CD8-positive, alpha-beta memory T cell (primary cell): Measurements from ENCODE around the gene TMEM121B. TPM values are rescaled to one million over a fixed set of nuclear protein-coding genes. Genes with fewer than 3 reads are reported as not detected.
A peak's percentile ranks its signal among the peaks of the same experiment; 100 is the strongest.

Experiments
- CTCF ChIA-PET: fragments of 350-600 bp; sonication (Branson Sonifier 250); formaldehyde crosslinking; loops from one replicate; lab custom pipeline; 2021; ENCODE audit warnings: antibody characterized with exemption; lab: Charles Lee
- POLR2A ChIA-PET: fragments of 350-600 bp; sonication (Branson Sonifier 250); formaldehyde crosslinking; loops from one replicate; lab custom pipeline; 2021; ENCODE audit warnings: antibody characterized with exemption; lab: Charles Lee
- DNase-seq, 5 donors: peaks; one replicate each; pipeline versions ENCODE4 v3.0.0 to v3.0.0-alpha.2; 2020 to 2022; ENCODE audit warnings: mixed read lengths in 1 of 5
- H3K27ac ChIP-seq: one replicate; pipeline ENCODE4 v1.7.0; 2013; ENCODE audit warnings: low read depth, mild to moderate bottlenecking, low read length, moderate library complexity
- H3K27me3 ChIP-seq: 2 replicates; pipeline ENCODE4 v1.7.0; 2013; ENCODE audit warnings: low read length, mild to moderate bottlenecking; ENCODE audit not compliant: insufficient read depth, poor library complexity, severe bottlenecking
- H3K36me3 ChIP-seq: 2 replicates; pipeline ENCODE4 v1.7.0; 2013; ENCODE audit warnings: mild to moderate bottlenecking, low read length, moderate library complexity; ENCODE audit not compliant: insufficient read depth
- H3K4me1 ChIP-seq: 2 replicates; pipeline ENCODE4 v1.7.0; 2013; ENCODE audit warnings: mild to moderate bottlenecking, low read length, moderate library complexity; ENCODE audit not compliant: insufficient read depth
- H3K4me3 ChIP-seq: 2 replicates; pipeline ENCODE4 v1.7.0; 2013; ENCODE audit warnings: mild to moderate bottlenecking, low read length
- H3K9me3 ChIP-seq: 2 replicates; pipeline ENCODE4 v1.7.0; 2013; ENCODE audit warnings: mild to moderate bottlenecking, low read length
- H3K27ac Mint-ChIP-seq, 8 donors: one replicate each; pipeline ENCODE4 v1.8.0; 2020 to 2021; ENCODE audit warnings: mixed read lengths in 8 of 8, mild to moderate bottlenecking in 6 of 8, inconsistent platforms in 3 of 8, moderate library complexity in 3 of 8
- H3K27me3 Mint-ChIP-seq, 2 donors: one replicate each; pipeline ENCODE4 v1.8.0; 2020 to 2021; ENCODE audit warnings: mixed read lengths in 2 of 2, mild to moderate bottlenecking in 1 of 2, moderate library complexity in 1 of 2
- H3K36me3 Mint-ChIP-seq, 3 donors: one replicate each; pipeline ENCODE4 v1.8.0; 2020 to 2021; ENCODE audit warnings: mixed read lengths in 3 of 3, inconsistent platforms in 1 of 3, mild to moderate bottlenecking in 1 of 3
- H3K4me1 Mint-ChIP-seq, 3 donors: one replicate each; pipeline ENCODE4 v1.8.0; 2020 to 2021; ENCODE audit warnings: mixed read lengths in 3 of 3, inconsistent platforms in 1 of 3, mild to moderate bottlenecking in 1 of 3
- H3K4me3 Mint-ChIP-seq, 7 donors: one replicate each; pipeline ENCODE4 v1.8.0; 2020 to 2021; ENCODE audit warnings: mixed read lengths in 7 of 7, mild to moderate bottlenecking in 6 of 7, moderate library complexity in 4 of 7, inconsistent platforms in 2 of 7
- H3K9me3 Mint-ChIP-seq, 5 donors: one replicate each; pipeline ENCODE4 v1.8.0; 2020 to 2022; ENCODE audit warnings: mixed read lengths in 5 of 5, mild to moderate bottlenecking in 3 of 5, moderate library complexity in 2 of 5, inconsistent platforms in 1 of 5
- polyA plus RNA-seq: library from polyadenylated mRNA; unstranded; fragments of 300-500 nt; fragmentation: Illumina TruSeq; gene quantifications from one replicate; pipeline ENCODE4 v1.2.3, GENCODE V29; 2021
- total RNA-seq, 2 experiments: library from RNA; stranded (reverse); gene quantifications; one replicate each; pipeline ENCODE4 v1.2.3, GENCODE V29; 2021

TMEM121B gene
- total and polyA plus RNA-seq, 3 experiments from 2014 or later = 0.11 to 0.15 TPM; not detected in 1

GRCh38 chr22:17097062-17097461 is 24.1 kb downstream of the TMEM121B start:
- no peak overlapping the region for H3K4me3 Mint-ChIP-seq
- no peaks in the 10 kb centered on the region for H3K9me3 Mint-ChIP-seq
- no peaks in the 10 kb centered on the region for H3K9me3 ChIP-seq
- DNase-seq = no peak
- no peaks in the 10 kb centered on the region for H3K27me3 ChIP-seq
- H3K4me1 ChIP-seq = peaks cover 86% of the 10 kb centered on the region
- peaks cover 71 to 89% (median 85%) of the 10 kb centered on the region in 3 donors for H3K4me1 Mint-ChIP-seq
- H3K27ac Mint-ChIP-seq = peak overlapping the region in 3 of 8 donors; percentile 45 to 61 (median 53)
- no peak overlapping the region for H3K27ac ChIP-seq
- peaks cover 41% of the 10 kb centered on the region for H3K36me3 ChIP-seq
- ChIA-PET POLR2A (no interaction called here), CTCF (interaction anchor here (1.0 to 1.1 kb wide), 2 partner anchors 8 to 75 kb away, joined by 3 read pairs; no protein-coding TSS in a partner anchor)
- H3K27me3 Mint-ChIP-seq = peaks cover 0 to 2% of the 10 kb centered on the region in 2 donors
- H3K4me3 ChIP-seq = no peak overlapping the region
- H3K36me3 Mint-ChIP-seq = peaks cover 12 to 63% (median 15%) of the 10 kb centered on the region in 3 donors

GRCh38 chr22:17096071-17096470 is 25.1 kb downstream of the TMEM121B start:
- peaks cover 31% of the 10 kb centered on the region for H3K36me3 ChIP-seq
- H3K27ac Mint-ChIP-seq = peak overlapping the region in 2 of 8 donors; percentile 68 to 79

GRCh38 chr22:17095538-17095937 is 25.6 kb downstream of the TMEM121B start:
- H3K9me3 ChIP-seq = no peaks in the 10 kb centered on the region
- peaks cover 86% of the 10 kb centered on the region for H3K4me1 ChIP-seq
- POLR2A ChIA-PET = no interaction called here
- no peaks in the 10 kb centered on the region for H3K27me3 ChIP-seq
- peaks cover 5 to 51% (median 10%) of the 10 kb centered on the region in 3 donors for H3K36me3 Mint-ChIP-seq
- H3K4me3 Mint-ChIP-seq = no peak overlapping the region
- peaks cover 0 to 2% of the 10 kb centered on the region in 2 donors for H3K27me3 Mint-ChIP-seq
- H3K9me3 Mint-ChIP-seq = no peaks in the 10 kb centered on the region
- CTCF ChIA-PET = interaction anchor here (0.7 to 1.6 kb wide), 4 partner anchors 17 to 93 kb away, joined by 3 to 6 read pairs (median 4); no protein-coding TSS in a partner anchor
- no peak for DNase-seq
- H3K4me1 Mint-ChIP-seq = peaks cover 76 to 94% (median 93%) of the 10 kb centered on the region in 3 donors
- H3K4me3 ChIP-seq = no peak overlapping the region
- no peak overlapping the region for H3K27ac ChIP-seq
- peaks cover 28% of the 10 kb centered on the region for H3K36me3 ChIP-seq
- peak overlapping the region in 2 of 8 donors; percentile 12 to 40 for H3K27ac Mint-ChIP-seq

More at GRCh38 chr22:17096071-17096470, 25.1 kb downstream of the TMEM121B start:
- Mint-ChIP-seq H3K9me3 (no peaks in the 10 kb centered on the region), H3K4me3 (peak overlapping the region in 1 of 7 donors; percentile 19), H3K4me1 (peaks cover 74 to 94% (median 93%) of the 10 kb centered on the region in 3 donors), H3K36me3 (peaks cover 9 to 55% (median 13%) of the 10 kb centered on the region in 3 donors), H3K27me3 (peaks cover 0 to 2% of the 10 kb centered on the region in 2 donors)
- DNase-seq = no peak
- no peak overlapping the region for H3K27ac ChIP-seq
- no peaks in the 10 kb centered on the region for H3K27me3 ChIP-seq
- CTCF ChIA-PET = interaction anchor here (1.4 to 1.6 kb wide), 2 partner anchors 38 to 75 kb away, joined by 5 to 6 read pairs; no protein-coding TSS in a partner anchor
- no peaks in the 10 kb centered on the region for H3K9me3 ChIP-seq
- POLR2A ChIA-PET = no interaction called here
- H3K4me3 ChIP-seq = no peak overlapping the region
- peaks cover 86% of the 10 kb centered on the region for H3K4me1 ChIP-seq

- no peak overlapping the region for H3K4me3 Mint-ChIP-seq
- H3K27ac ChIP-seq = no peak overlapping the region
- H3K9me3 Mint-ChIP-seq = no peaks in the 10 kb centered on the region
- H3K27me3 ChIP-seq = no peaks in the 10 kb centered on the region
- H3K36me3 Mint-ChIP-seq = peaks cover 0 to 28% (median 4%) of the 10 kb centered on the region in 3 donors
- peaks cover 8% of the 10 kb centered on the region for H3K36me3 ChIP-seq
- ChIA-PET CTCF (interaction anchor here (2.6 kb wide), 1 partner anchor 79 kb away, joined by 8 read pairs; no protein-coding TSS in a partner anchor), POLR2A (no interaction called here)
- peak overlapping the region in 4 of 8 donors; percentile 6 to 70 (median 25) for H3K27ac Mint-ChIP-seq
- peaks cover 69 to 88% (median 87%) of the 10 kb centered on the region in 3 donors for H3K4me1 Mint-ChIP-seq
- DNase-seq = no peak
- H3K9me3 ChIP-seq = no peaks in the 10 kb centered on the region
- no peaks in the 10 kb centered on the region for H3K27me3 Mint-ChIP-seq
- H3K4me3 ChIP-seq = no peak overlapping the region
- peaks cover 84% of the 10 kb centered on the region for H3K4me1 ChIP-seq
These were observed 28.1 kb downstream of the TMEM121B start for GRCh38 chr22:17093081-17093480.

GRCh38 chr22:17091851-17092250 is 29.3 kb downstream of the TMEM121B start:
- Mint-ChIP-seq H3K4me3 (peak overlapping the region in 1 of 7 donors; percentile 1), H3K36me3 (peaks cover 0 to 19% (median 2%) of the 10 kb centered on the region in 3 donors), H3K27ac (peak overlapping the region in 3 of 8 donors; percentile 21 to 43 (median 37)), H3K9me3 (no peaks in the 10 kb centered on the region), H3K4me1 (peaks cover 69 to 88% (median 87%) of the 10 kb centered on the region in 3 donors), H3K27me3 (no peaks in the 10 kb centered on the region)
- Histone ChIP-seq H3K4me3 (no peak overlapping the region), H3K27me3 (no peaks in the 10 kb centered on the region), H3K9me3 (no peaks in the 10 kb centered on the region), H3K4me1 (peaks cover 81% of the 10 kb centered on the region), H3K36me3 (no peaks in the 10 kb centered on the region), H3K27ac (no peak overlapping the region)
- ChIA-PET CTCF (interaction anchor here (0.9 to 2.6 kb wide), 3 partner anchors 16 to 80 kb away, joined by 3 to 8 read pairs (median 4); no protein-coding TSS in a partner anchor), POLR2A (no interaction called here)
- no peak for DNase-seq

- H3K27me3 Mint-ChIP-seq = no peaks in the 10 kb centered on the region
These were observed 30.6 kb downstream of the TMEM121B start for GRCh38 chr22:17090550-17090949.

GRCh38 chr22:17087498-17088131 is 33.5 kb downstream of the TMEM121B start:
- Histone ChIP-seq H3K27me3 (no peaks in the 10 kb centered on the region), H3K27ac (peak overlapping the region; percentile 13), H3K4me1 (peaks cover 60% of the 10 kb centered on the region), H3K9me3 (no peaks in the 10 kb centered on the region), H3K4me3 (peak overlapping the region; percentile 35), H3K36me3 (no peaks in the 10 kb centered on the region)
- no peaks in the 10 kb centered on the region for H3K9me3 Mint-ChIP-seq
- H3K27ac Mint-ChIP-seq = peak overlapping the region; percentile 88 to 96 (median 92)
- peaks cover 0 to 16% (median 2%) of the 10 kb centered on the region in 3 donors for H3K36me3 Mint-ChIP-seq
- ChIA-PET CTCF (interaction anchor here (1.1 to 3.6 kb wide), 4 partner anchors 11 to 417 kb away, joined by 3 to 25 read pairs (median 4); no protein-coding TSS in a partner anchor), POLR2A (interaction anchor here (0.6 to 1.8 kb wide), 6 partner anchors 11 to 149 kb away, joined by 3 to 6 read pairs (median 4); no protein-coding TSS in a partner anchor)
- H3K4me1 Mint-ChIP-seq = peaks cover 63 to 75% (median 73%) of the 10 kb centered on the region in 3 donors
- no peaks in the 10 kb centered on the region for H3K27me3 Mint-ChIP-seq
- H3K4me3 Mint-ChIP-seq = peak overlapping the region; percentile 85 to 97 (median 92)
- DNase-seq = peak; percentile 10 to 86 (median 74)

More at GRCh38 chr22:17090550-17090949, 30.6 kb downstream of the TMEM121B start:
- Histone ChIP-seq H3K27ac (no peak overlapping the region), H3K27me3 (no peaks in the 10 kb centered on the region), H3K9me3 (no peaks in the 10 kb centered on the region), H3K36me3 (no peaks in the 10 kb centered on the region), H3K4me3 (no peak overlapping the region), H3K4me1 (peaks cover 79% of the 10 kb centered on the region)
- ChIA-PET POLR2A (no interaction called here), CTCF (no interaction called here)
- DNase-seq = no peak
- H3K9me3 Mint-ChIP-seq = no peaks in the 10 kb centered on the region
- peaks cover 0 to 23% (median 2%) of the 10 kb centered on the region in 3 donors for H3K36me3 Mint-ChIP-seq
- peaks cover 73 to 89% (median 88%) of the 10 kb centered on the region in 3 donors for H3K4me1 Mint-ChIP-seq
- peak overlapping the region in 5 of 8 donors; percentile 10 to 83 (median 39) for H3K27ac Mint-ChIP-seq
- H3K4me3 Mint-ChIP-seq = peak overlapping the region in 5 of 7 donors; percentile 4 to 61 (median 52)
